ENCODE results near the gene DMRTC2. TPM values are rescaled to one million over a fixed set of nuclear protein-coding genes. Genes with fewer than 3 reads are reported as not detected.

The DMRTC2 gene
- polyA plus RNA-seq, 1 donor from 2014 or later = not detected

DNA sequence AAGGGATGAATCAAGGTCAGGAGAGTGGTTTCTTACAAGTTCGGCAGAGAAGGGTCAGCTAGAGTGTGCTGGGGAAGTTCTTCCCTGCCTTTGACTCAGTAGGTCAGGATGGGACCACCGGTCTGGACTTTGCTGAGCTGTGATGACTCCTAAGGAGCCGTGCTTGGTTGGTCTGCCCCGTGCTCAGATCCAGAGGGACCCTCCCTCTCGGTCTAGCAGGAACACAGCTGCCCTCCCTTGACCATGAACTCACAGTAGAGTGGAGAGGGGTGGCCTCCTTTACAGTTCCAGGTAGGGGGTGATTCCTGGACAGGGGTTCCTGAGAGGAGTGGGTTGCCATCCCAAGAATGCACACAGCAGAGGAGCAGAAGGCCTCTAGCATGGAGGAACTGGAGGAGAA, 19.5 kb downstream of the DMRTC2 start:
- no peak overlapping the region for H3K4me2 ChIP-seq (ENCODE audit: low read length)
- H3K27ac ChIP-seq (ENCODE audit: low read length) = no peak overlapping the region
- TF ChIP-seq EZH2 (IDR thresholded peaks at IDR 0.05; ENCODE audit: borderline replicate concordance, insufficient read depth, low read length, poor library complexity, severe bottlenecking) (no peak), TAF1 (IDR thresholded peaks at IDR 0.05; ENCODE audit: low read depth) (no peak), SMC3 (conservative IDR thresholded peaks at IDR 0.05; ENCODE audit: poor library complexity) (no peak), RAD21 (conservative IDR thresholded peaks at IDR 0.05) (no peak), POLR2AphosphoS5 (IDR thresholded peaks at IDR 0.05) (no peak), MXI1 (conservative IDR thresholded peaks at IDR 0.05; ENCODE audit: poor library complexity, severe bottlenecking) (no peak), EP300 (conservative IDR thresholded peaks at IDR 0.05; ENCODE audit: poor library complexity, severe bottlenecking) (no peak)
- TF ChIP-seq, protein P1, sequence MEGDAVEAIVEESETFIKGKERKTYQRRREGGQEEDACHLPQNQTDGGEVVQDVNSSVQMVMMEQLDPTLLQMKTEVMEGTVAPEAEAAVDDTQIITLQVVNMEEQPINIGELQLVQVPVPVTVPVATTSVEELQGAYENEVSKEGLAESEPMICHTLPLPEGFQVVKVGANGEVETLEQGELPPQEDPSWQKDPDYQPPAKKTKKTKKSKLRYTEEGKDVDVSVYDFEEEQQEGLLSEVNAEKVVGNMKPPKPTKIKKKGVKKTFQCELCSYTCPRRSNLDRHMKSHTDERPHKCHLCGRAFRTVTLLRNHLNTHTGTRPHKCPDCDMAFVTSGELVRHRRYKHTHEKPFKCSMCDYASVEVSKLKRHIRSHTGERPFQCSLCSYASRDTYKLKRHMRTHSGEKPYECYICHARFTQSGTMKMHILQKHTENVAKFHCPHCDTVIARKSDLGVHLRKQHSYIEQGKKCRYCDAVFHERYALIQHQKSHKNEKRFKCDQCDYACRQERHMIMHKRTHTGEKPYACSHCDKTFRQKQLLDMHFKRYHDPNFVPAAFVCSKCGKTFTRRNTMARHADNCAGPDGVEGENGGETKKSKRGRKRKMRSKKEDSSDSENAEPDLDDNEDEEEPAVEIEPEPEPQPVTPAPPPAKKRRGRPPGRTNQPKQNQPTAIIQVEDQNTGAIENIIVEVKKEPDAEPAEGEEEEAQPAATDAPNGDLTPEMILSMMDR (IDR thresholded peaks at IDR 0.05; ENCODE audit: poor library complexity, severe bottlenecking) = no peak
- TF ChIP-seq, protein P2, sequence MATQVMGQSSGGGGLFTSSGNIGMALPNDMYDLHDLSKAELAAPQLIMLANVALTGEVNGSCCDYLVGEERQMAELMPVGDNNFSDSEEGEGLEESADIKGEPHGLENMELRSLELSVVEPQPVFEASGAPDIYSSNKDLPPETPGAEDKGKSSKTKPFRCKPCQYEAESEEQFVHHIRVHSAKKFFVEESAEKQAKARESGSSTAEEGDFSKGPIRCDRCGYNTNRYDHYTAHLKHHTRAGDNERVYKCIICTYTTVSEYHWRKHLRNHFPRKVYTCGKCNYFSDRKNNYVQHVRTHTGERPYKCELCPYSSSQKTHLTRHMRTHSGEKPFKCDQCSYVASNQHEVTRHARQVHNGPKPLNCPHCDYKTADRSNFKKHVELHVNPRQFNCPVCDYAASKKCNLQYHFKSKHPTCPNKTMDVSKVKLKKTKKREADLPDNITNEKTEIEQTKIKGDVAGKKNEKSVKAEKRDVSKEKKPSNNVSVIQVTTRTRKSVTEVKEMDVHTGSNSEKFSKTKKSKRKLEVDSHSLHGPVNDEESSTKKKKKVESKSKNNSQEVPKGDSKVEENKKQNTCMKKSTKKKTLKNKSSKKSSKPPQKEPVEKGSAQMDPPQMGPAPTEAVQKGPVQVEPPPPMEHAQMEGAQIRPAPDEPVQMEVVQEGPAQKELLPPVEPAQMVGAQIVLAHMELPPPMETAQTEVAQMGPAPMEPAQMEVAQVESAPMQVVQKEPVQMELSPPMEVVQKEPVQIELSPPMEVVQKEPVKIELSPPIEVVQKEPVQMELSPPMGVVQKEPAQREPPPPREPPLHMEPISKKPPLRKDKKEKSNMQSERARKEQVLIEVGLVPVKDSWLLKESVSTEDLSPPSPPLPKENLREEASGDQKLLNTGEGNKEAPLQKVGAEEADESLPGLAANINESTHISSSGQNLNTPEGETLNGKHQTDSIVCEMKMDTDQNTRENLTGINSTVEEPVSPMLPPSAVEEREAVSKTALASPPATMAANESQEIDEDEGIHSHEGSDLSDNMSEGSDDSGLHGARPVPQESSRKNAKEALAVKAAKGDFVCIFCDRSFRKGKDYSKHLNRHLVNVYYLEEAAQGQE (IDR thresholded peaks at IDR 0.05; ENCODE audit: borderline replicate concordance) = no peak
- no peaks in the 10 kb centered on the region for H3K9me2 ChIP-seq (ENCODE audit: insufficient read depth, low read length)
- no peaks in the 10 kb centered on the region for H3F3A ChIP-seq (ENCODE audit: insufficient read depth, low read length, poor library complexity, severe bottlenecking)
- H3K79me2 ChIP-seq (replicated peaks; ENCODE audit: insufficient read depth, low read length) = peaks cover 32% of the 10 kb centered on the region
- H3K9ac ChIP-seq (ENCODE audit: low read length) = no peak overlapping the region
- H2AFZ ChIP-seq (ENCODE audit: low read depth, low read length) = no peak overlapping the region
- H3K9me3 ChIP-seq (ENCODE audit: low read length) = no peaks in the 10 kb centered on the region
- H3K36me3 ChIP-seq (ENCODE audit: insufficient read depth, low read length) = peaks cover 4% of the 10 kb centered on the region
- no peaks in the 10 kb centered on the region for H3K27me3 ChIP-seq (ENCODE audit: insufficient read depth, low read depth, low read length)
- no peak overlapping the region for H3K4me3 ChIP-seq (ENCODE audit: low read length)
- H4K20me1 ChIP-seq (ENCODE audit: insufficient read depth) = no peaks in the 10 kb centered on the region

DNA sequence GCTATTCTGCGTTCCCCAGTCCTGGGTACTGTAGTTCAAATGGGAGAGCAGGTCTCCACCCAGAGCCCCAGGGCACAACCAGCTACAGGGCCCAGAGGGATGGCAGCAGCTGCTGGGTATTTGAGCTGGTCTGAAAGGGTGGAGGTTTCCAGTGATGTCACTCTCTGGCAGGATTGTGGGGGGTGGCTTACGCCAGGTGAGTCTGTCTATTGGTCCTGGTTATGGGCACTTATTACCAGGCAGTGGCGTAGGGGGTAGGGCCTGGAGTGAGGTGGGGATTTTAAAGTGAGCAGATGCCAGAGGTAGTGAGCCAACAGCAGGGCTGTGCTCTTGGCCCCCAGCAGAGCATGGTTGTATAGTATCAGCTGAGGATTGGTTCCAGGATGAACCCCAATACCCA, 21.4 kb downstream of the DMRTC2 start:
- Histone ChIP-seq H3F3A (ENCODE audit: insufficient read depth, low read length, poor library complexity, severe bottlenecking) (no peaks in the 10 kb centered on the region), H3K27me3 (ENCODE audit: insufficient read depth, low read depth, low read length) (no peaks in the 10 kb centered on the region), H3K9me2 (ENCODE audit: insufficient read depth, low read length) (no peaks in the 10 kb centered on the region), H3K27ac (ENCODE audit: low read length) (no peak overlapping the region), H4K20me1 (ENCODE audit: insufficient read depth) (no peaks in the 10 kb centered on the region), H3K9ac (ENCODE audit: low read length) (no peak overlapping the region), H3K79me2 (replicated peaks; ENCODE audit: insufficient read depth, low read length) (peaks cover 21% of the 10 kb centered on the region), H3K9me3 (ENCODE audit: low read length) (no peaks in the 10 kb centered on the region), H3K36me3 (ENCODE audit: insufficient read depth, low read length) (peaks cover 1% of the 10 kb centered on the region), H2AFZ (ENCODE audit: low read depth, low read length) (no peak overlapping the region), H3K4me3 (ENCODE audit: low read length) (no peak overlapping the region), H3K4me2 (ENCODE audit: low read length) (no peak overlapping the region)
- TF ChIP-seq SMC3 (conservative IDR thresholded peaks at IDR 0.05; ENCODE audit: poor library complexity) = no peak

Data from neural cell (in vitro differentiated cells).